Thyroid gland (tissue), 4 donors: ENCODE measurements around the gene SYT1.

Source experiments
- POLR2A ChIP-seq, 2 donors: fragments of 450-650 bp; IDR thresholded peaks; one replicate each; pipeline ENCODE4 v1.6.1; 2017; ENCODE audit warnings: antibody characterized with exemption in 2 of 2, mild to moderate bottlenecking in 2 of 2, moderate library complexity in 1 of 2
- TF ChIP-seq, protein P1 (sequence below), 6 experiments: fragments of 200-600 bp in 3 of 6; fragments of 450-650 bp in 3 of 6; sonication (generic) in 3 of 6; IDR thresholded peaks; one replicate each; pipeline ENCODE4 v1.5.1; 2016 to 2019; ENCODE audit warnings: antibody characterized with exemption in 6 of 6, mild to moderate bottlenecking in 2 of 6, inconsistent platforms in 1 of 6, moderate library complexity in 1 of 6

DNA sequence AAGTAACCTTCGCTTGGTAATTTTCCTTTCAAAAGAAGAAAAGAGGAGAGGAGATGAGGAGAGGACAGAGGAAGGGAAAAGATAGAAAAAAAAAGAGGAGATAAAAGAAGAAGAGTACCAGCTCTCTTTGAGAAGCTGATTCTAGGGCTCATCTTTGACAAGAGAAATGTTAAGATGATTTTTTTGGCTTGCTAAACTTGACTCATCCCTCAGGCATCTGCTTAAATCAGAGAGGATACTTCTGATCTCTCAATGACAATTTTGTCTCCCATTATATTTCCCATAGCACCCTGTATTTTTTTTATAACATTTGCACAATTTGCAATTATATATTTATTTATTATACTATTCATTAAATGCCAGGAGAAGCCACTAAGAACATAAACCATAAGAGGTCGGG is 17.1 kb downstream of the SYT1 start:
- TF ChIP-seq POLR2A (IDR thresholded peaks at IDR 0.05), result no peak
- TF ChIP-seq, protein P1, sequence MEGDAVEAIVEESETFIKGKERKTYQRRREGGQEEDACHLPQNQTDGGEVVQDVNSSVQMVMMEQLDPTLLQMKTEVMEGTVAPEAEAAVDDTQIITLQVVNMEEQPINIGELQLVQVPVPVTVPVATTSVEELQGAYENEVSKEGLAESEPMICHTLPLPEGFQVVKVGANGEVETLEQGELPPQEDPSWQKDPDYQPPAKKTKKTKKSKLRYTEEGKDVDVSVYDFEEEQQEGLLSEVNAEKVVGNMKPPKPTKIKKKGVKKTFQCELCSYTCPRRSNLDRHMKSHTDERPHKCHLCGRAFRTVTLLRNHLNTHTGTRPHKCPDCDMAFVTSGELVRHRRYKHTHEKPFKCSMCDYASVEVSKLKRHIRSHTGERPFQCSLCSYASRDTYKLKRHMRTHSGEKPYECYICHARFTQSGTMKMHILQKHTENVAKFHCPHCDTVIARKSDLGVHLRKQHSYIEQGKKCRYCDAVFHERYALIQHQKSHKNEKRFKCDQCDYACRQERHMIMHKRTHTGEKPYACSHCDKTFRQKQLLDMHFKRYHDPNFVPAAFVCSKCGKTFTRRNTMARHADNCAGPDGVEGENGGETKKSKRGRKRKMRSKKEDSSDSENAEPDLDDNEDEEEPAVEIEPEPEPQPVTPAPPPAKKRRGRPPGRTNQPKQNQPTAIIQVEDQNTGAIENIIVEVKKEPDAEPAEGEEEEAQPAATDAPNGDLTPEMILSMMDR (IDR thresholded peaks at IDR 0.05), result no peak
